NCI-H2081 (cell line): ENCODE results near the gene ZNF582.
A peak's percentile ranks its signal among the peaks of the same experiment; 100 is the strongest.
"Not testable (repeated sequence)": the region's sequence is repeated elsewhere in the genome, so short reads cannot be mapped to it uniquely, and the experiment has no call there.

Experiments
- DNase-seq, 2 experiments: peaks; one replicate each; lab custom pipeline; 2025; lab: John Stamatoyannopoulos, UW

Gene ZNF582

GRCh38 chr19:56351208-56351607 is 42.1 kb downstream of the ZNF582 start:
- DNase-seq: no peak

- DNase-seq: peak; percentile 53 to 64
Measured at GRCh38 chr19:56350416-56351045, 42.8 kb downstream of the ZNF582 start.

- DNase-seq: peak in 1 of 2 experiments; percentile 8
Measured at GRCh38 chr19:56348289-56348877, 45.0 kb downstream of the ZNF582 start.

- DNase-seq: no peak
Measured at GRCh38 chr19:56347163-56347778, 46.1 kb downstream of the ZNF582 start.

GRCh38 chr19:56341948-56342347 is 51.4 kb downstream of the ZNF582 start:
- no peak for DNase-seq

- DNase-seq: not testable (repeated sequence)
Measured at GRCh38 chr19:56339031-56339430, 54.3 kb downstream of the ZNF582 start.

GRCh38 chr19:56337077-56337476 is 56.3 kb downstream of the ZNF582 start:
- DNase-seq: not testable (repeated sequence)

GRCh38 chr19:56335371-56335770 is 58.0 kb downstream of the ZNF582 start:
- not testable (repeated sequence) for DNase-seq

GRCh38 chr19:56333506-56333905 is 59.8 kb downstream of the ZNF582 start:
- DNase-seq: peak; percentile 44 to 68
